HUES48 (cell line): ENCODE data around the gene PAFAH2.

Source experiments
- H3K27ac ChIP-seq: one replicate; pipeline ENCODE4 v1.7.0; 2013; ENCODE audit warnings: low read depth, low read length, inconsistent platforms
- H3K27me3 ChIP-seq: 2 replicates; pipeline ENCODE4 v1.6.1; 2013; ENCODE audit warnings: mild to moderate bottlenecking, low read length; ENCODE audit not compliant: control insufficient read depth, insufficient read depth
- H3K36me3 ChIP-seq: 2 replicates; pipeline ENCODE4 v1.6.1; 2013; ENCODE audit warnings: low read length; ENCODE audit not compliant: control insufficient read depth, insufficient read depth
- H3K4me1 ChIP-seq: 2 replicates; pipeline ENCODE4 v1.6.1; 2013; ENCODE audit warnings: mild to moderate bottlenecking, low read length; ENCODE audit not compliant: control insufficient read depth, insufficient read depth
- H3K4me3 ChIP-seq: 2 replicates; pipeline ENCODE4 v1.5.1; 2013; ENCODE audit warnings: mild to moderate bottlenecking, low read depth, low read length
- H3K9ac ChIP-seq: 2 replicates; pipeline ENCODE4 v1.6.1; 2013; ENCODE audit warnings: mild to moderate bottlenecking, low read depth, low read length, moderate library complexity
- H3K9me3 ChIP-seq: 2 replicates; pipeline ENCODE4 v1.6.1; 2013; ENCODE audit warnings: low read length; ENCODE audit not compliant: control insufficient read depth, insufficient read depth

The PAFAH2 gene

DNA sequence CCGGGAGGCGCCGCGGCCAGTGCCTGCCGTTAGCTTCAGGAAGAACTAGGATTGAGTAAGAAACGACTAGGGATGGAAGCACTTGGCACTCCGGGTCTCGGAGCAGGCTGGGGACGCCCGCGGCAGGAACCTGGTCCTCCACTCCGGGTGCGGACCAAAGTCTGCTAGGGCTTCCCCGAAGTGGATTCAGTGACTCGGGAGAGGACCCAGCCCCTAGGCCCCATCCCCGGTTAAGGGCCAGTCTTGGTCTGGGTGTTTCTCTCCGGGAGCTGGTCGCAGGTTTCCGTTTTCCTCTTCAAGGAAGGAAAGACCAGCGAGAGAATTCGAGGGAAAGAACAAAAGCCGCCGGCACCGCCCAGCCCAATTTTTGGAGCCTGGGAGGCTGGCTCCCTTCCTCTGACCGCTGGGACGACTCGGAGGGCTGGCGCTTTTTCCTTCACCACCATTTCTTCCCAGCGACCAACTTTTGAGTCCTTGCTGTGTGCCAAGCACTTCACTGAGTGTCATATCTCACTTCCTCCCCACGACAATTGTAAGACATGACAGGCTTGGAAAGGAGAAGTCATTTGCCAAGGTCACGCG lies 74.8 kb downstream of the PAFAH2 start:
- H3K9ac ChIP-seq = peak overlapping the region; percentile 59
- peak overlapping the region; percentile 67 for H3K4me3 ChIP-seq

DNA sequence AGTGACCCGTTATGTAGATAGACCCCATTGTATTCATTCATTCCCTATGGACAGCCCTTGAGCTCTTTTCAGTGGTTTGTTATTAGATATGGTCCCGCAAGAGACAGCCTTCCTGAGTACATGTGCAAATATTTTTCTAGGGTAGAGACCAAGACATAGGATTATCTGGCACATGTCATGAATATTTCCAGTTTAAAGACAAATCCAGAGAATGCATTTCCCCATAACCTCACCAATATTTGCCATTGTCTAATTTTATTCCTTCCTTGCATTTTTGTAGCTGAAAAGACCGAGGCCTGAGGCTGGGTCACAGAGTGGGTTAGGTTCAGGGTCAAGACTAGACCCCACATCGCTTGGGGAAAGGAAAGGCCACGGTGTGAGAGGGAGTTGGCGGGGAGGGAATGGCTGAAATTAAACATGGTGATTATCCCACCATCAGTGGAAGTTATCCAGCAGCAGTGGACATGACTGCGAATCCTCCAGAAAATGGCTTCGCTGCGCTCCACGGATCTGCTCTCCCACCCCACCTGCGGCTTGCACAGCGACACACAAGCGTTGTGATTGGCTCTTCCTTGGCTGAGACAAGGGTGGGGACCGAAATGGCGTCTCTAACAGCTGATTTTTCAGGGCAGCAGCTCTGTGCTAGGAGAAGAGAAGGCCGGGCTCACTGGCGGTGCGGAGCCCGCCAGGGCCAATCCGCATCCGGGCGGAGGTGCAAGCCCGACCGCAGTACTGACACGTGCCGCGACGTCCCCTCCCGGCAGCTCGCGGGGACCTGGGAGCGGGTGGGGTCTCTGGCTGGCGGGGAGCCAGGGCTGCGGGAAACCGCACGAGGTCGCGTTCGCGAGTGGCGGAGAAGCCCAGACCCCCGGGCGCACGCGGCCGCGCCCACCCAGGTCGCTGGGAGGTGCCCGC lies 75.5 kb downstream of the PAFAH2 start:
- H3K4me1 ChIP-seq = peaks cover 21% of the 10 kb centered on the region
- H3K9ac ChIP-seq = peak overlapping the region; percentile 59
- H3K36me3 ChIP-seq = no peaks in the 10 kb centered on the region
- peaks cover 7% of the 10 kb centered on the region; the same call in 1 of the 2 replicates for H3K27me3 ChIP-seq
- peak overlapping the region; percentile 80 for H3K27ac ChIP-seq
- peak overlapping the region; percentile 67 for H3K4me3 ChIP-seq
- H3K9me3 ChIP-seq = no peaks in the 10 kb centered on the region

More for the DNA sequence above, 74.8 kb downstream of the PAFAH2 start:
- Histone ChIP-seq H3K27ac (peak overlapping the region; percentile 80), H3K4me1 (peaks cover 25% of the 10 kb centered on the region), H3K27me3 (peaks cover 7% of the 10 kb centered on the region; the same call in 1 of the 2 replicates), H3K36me3 (no peaks in the 10 kb centered on the region), H3K9me3 (no peaks in the 10 kb centered on the region)

DNA sequence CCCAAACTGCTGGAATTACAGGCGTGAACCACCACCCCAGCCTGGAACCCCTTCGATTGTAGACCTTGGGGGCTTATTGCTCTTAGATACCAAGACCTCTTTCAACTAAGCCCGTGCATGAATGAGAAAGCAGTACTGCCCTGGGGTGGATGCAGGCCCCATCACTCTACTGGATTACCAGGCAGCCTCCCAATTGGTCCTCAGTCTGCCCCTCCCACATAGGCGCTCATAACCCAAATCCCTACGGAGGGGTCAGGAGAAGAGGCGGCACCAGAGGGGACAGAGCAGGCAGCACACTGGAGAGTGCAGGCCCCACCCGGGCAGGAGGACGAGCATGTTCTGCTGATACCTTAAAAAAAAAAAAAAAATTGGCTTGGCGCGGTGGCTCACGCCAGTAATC lies 79.2 kb downstream of the PAFAH2 start:
- Histone ChIP-seq H3K27me3 (peaks cover 7% of the 10 kb centered on the region; the same call in 1 of the 2 replicates), H3K36me3 (no peaks in the 10 kb centered on the region), H3K27ac (no peak overlapping the region), H3K4me1 (peaks cover 13% of the 10 kb centered on the region), H3K9me3 (no peaks in the 10 kb centered on the region), H3K4me3 (no peak overlapping the region), H3K9ac (no peak overlapping the region)

DNA sequence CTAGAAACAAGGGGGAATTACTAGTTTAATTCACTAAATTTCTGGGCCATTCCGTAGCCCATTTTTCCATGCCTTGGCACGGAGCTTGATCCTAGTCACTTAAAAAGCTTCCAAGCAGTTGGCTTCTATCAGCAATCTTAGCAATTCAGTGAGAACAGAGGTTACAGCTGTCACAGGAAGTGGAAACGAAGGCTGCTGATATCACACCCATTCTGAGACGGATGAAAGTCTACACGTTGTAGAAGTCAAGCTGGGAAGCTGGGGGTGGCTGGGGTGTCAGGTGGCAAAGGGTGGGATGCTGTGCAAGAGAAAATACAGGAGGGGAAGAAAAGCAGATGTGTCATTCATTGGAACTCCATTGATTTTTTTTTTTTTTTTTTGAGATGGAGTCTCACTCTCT lies 79.9 kb downstream of the PAFAH2 start:
- Histone ChIP-seq H3K9ac (no peak overlapping the region), H3K27me3 (peaks cover 7% of the 10 kb centered on the region; the same call in 1 of the 2 replicates), H3K4me3 (no peak overlapping the region), H3K4me1 (peaks cover 9% of the 10 kb centered on the region), H3K27ac (no peak overlapping the region), H3K36me3 (no peaks in the 10 kb centered on the region), H3K9me3 (no peaks in the 10 kb centered on the region)

DNA sequence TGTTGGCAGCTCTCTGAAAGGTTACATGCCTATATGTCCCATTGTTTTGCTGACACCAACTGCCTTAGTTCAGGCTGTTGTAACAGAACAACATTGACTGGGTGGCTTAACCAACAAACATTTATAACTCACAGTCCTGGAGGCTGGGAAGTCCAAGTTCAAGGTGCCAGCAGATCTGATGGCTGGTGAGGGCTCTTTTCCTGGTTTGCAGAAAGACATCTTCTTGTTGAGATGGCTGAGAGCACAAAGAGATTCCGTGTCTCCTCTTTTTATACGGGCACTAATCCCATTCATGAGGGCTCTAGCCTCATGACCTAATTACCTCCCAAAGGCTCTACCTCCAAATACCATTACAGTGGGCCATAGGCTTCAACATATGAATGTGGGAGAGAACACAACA lies 81.4 kb downstream of the PAFAH2 start:
- H3K27ac ChIP-seq = no peak overlapping the region
- no peaks in the 10 kb centered on the region for H3K9me3 ChIP-seq
- no peak overlapping the region for H3K9ac ChIP-seq
- no peak overlapping the region for H3K4me3 ChIP-seq
- H3K4me1 ChIP-seq = no peaks in the 10 kb centered on the region
- H3K36me3 ChIP-seq = no peaks in the 10 kb centered on the region
- H3K27me3 ChIP-seq = no peaks in the 10 kb centered on the region

DNA sequence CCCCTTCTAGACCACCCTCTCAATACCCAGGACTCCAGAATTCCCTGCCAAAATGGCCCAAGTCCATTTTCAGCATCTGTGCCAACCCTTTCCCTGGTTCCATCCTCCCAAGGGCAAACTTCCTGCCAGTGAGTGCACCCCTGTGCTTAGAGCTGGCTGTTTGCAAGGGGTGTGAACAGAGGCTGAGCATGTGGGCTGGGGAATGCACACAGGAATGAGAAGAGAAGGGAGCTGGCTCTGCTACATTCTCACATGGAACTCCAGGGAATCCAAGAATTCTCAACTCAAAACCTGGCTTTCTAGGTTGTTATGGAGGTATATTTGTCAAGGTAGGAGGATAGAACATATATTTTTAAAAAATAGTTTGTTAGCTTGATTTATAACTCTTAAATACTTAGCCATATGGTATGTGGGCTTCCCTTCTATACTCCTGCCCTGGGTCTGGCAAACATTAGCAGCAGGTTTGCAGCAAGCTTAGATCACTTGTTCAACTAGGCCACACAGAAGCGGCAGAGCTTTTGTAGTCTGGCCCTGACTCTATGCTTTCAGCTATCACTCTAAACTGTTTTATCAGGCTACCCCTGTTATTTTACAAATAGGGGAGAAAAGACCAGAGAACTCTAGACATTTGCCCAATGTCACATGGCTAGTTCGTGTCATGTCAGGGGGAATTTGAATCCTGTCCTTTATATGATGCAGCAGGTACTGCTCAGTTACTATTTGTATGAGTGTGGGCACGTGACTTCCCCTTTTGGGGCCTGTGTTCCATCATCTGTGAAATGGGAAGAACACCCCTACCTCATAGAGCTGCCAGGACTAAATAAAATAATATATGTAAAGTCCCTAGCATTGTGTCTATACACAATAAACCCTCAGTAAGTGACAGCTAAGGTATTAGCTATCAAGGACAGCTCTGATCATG lies 83.5 kb downstream of the PAFAH2 start:
- no peaks in the 10 kb centered on the region for H3K27me3 ChIP-seq
- H3K36me3 ChIP-seq = no peaks in the 10 kb centered on the region
- H3K4me1 ChIP-seq = no peaks in the 10 kb centered on the region
- no peak overlapping the region for H3K27ac ChIP-seq
- H3K4me3 ChIP-seq = no peak overlapping the region
- H3K9me3 ChIP-seq = no peaks in the 10 kb centered on the region
- no peak overlapping the region for H3K9ac ChIP-seq

DNA sequence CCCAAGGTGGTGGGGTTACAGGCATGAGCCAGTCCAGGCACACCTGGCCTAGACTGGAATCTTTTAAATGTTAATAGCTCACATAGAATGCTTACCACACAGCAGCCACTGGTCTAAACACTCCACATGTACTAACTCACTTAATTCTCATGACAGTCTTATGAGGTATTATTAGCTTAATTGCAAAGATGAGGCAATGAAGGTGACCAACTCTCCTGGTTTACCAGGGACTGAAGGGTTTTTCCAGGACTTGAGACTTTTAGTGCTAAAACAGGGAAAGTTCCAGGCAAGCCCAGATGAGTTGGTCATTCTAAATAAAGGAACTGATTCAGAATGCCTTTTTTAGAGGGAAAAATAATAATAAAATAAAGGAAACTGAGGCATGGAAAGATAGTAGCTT lies 84.7 kb downstream of the PAFAH2 start:
- Histone ChIP-seq H3K4me3 (no peak overlapping the region), H3K36me3 (no peaks in the 10 kb centered on the region), H3K27ac (no peak overlapping the region), H3K27me3 (no peaks in the 10 kb centered on the region), H3K9me3 (no peaks in the 10 kb centered on the region), H3K9ac (no peak overlapping the region), H3K4me1 (no peaks in the 10 kb centered on the region)

DNA sequence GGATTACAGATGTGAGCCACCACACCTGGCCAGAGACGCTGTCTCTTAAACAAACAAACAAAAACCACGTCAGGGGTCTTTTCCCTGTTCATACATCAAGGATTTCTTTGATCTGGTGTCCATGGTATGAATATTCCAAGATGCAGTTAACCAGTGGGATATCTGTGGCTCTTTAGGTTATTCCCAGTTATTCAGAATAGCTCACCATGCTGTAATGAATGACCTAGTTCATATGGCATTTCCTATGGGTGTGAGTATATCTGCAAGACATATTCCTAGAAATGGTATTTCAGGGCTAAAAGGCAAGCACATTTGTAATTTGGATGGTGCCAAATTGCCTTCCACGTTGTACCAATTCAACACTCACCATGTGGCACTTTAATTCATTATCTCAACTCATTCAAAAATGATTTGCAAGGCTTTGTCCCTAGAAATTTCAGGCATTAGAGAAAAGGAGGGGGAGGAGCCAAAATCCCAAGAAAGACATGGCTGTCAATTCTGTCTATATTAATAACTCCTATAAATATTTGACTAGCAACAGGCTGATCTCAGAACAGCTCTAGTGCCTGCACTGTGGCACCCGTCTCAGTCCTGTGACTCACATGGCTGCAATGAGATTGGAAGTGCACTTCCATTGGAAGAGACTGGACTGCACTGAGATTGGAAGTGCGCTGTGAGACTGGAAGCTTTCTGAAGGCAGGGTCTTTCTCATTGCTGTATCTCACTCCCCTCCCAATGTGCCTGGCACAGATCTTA lies 85.6 kb downstream of the PAFAH2 start:
- Histone ChIP-seq H3K27me3 (no peaks in the 10 kb centered on the region), H3K36me3 (no peaks in the 10 kb centered on the region), H3K9me3 (no peaks in the 10 kb centered on the region), H3K9ac (no peak overlapping the region), H3K27ac (no peak overlapping the region), H3K4me1 (peaks cover 6% of the 10 kb centered on the region; the same call in 1 of the 2 replicates), H3K4me3 (no peak overlapping the region)

DNA sequence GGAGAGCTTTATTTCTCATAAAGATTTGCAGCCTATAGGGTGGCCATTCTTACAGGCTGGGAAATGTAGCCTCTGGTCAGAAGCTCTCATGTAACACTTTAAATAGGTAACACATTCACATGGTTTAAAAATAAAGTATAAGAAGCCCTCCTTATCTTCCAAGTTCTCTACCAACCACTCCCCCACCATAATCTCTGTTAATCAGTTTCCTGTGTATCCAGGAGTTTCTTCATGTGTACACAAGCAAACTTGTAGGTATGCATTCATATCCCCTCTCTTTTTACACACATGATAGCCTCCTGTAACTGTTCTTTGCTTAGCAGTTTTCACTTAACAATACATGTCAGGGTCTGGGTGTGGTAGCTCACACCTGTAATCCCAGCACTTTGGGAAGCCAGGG lies 86.7 kb downstream of the PAFAH2 start:
- Histone ChIP-seq H3K9me3 (no peaks in the 10 kb centered on the region), H3K27ac (no peak overlapping the region), H3K4me1 (peaks cover 14% of the 10 kb centered on the region), H3K36me3 (no peaks in the 10 kb centered on the region), H3K27me3 (no peaks in the 10 kb centered on the region), H3K4me3 (no peak overlapping the region), H3K9ac (no peak overlapping the region)
